Measurements from ENCODE around the gene PTPDC1.
"Not testable (repeated sequence)": the region's sequence is repeated elsewhere in the genome, so short reads cannot be mapped to it uniquely, and the experiment has no call there.

The PTPDC1 gene

DNA sequence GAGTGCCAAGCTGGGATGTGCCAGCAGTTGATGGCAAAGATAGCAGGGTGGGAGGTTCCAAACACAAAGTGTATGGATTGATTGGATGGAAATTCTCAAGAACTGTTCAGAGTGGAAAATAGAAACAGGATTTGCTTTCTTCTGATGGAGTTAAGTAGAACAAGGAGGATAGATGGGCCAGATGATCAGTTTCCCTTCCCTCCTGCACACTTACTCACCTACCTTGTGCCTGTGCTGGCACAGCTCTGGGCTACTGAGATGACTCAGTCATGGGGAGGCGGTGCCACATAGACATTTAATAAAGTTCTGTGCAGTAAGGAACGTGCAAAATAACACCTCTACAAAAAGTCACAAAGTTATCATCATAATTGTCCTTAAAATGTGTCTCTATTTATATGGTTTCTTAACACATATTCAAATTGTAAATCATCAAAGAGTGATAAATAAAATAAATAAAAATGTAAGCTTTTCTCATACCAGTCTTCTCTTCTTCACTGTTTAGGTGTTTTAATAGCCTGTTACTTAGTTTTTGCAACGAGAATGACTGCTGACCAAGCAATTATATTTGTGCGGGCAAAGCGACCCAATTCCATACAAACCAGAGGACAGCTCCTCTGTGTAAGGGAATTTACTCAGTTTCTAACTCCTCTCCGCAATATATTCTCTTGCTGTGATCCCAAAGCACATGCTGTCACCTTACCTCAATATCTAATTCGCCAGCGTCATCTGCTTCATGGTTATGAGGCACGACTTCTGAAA, 12.7 kb downstream of the PTPDC1 start:
- no peak for DNase-seq

DNA sequence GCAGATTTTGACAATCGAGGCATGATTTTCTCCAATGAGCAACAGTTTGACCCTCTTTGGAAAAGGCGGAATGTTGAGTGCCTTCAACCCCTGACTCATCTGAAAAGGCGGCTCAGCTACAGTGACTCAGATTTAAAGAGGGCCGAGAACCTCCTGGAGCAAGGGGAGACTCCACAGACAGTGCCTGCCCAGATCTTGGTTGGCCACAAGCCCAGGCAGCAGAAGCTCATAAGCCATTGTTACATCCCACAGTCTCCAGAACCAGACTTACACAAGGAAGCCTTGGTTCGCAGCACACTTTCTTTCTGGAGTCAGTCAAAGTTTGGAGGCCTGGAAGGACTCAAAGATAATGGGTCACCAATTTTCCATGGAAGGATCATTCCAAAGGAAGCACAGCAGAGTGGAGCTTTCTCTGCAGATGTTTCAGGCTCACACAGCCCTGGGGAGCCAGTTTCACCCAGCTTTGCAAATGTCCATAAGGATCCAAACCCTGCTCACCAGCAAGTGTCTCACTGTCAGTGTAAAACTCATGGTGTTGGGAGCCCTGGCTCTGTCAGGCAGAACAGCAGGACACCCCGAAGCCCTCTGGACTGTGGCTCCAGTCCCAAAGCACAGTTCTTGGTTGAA, 13.6 kb downstream of the PTPDC1 start:
- DNase-seq: no peak

DNA sequence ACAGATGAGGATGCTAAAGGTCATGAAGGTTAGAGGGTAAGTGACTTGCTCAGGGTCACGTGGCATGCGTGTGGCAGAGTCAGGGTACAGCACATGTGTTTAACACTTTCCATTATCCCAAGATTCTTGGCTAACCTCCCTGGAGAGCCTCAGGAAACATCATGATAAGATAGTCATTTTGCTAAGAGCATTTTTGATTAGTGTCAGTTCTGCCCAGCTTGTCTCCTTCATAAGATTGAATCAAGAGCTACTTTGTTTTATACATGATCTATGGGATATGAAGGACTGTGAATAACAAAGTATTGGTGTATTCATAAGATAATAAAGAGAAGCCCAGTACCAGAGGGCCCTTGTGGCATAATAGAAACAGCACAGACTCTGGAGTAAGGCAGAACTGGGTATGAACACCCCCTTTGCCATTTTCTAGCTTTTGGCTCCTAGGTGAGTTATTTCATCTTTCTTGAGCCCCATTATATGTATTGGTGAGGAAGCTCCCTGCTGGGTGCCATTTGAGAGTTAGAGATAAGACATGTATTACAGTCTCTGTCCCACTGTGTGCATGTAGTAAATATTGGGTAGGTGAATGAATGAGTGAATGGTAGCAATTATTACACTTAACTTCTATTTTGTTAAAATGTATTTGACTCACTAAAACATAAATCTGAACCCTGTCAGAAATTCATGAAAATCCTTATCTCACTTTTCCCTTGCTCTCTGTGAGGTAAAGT, 16.1 kb downstream of the PTPDC1 start:
- no peak for DNase-seq

DNA sequence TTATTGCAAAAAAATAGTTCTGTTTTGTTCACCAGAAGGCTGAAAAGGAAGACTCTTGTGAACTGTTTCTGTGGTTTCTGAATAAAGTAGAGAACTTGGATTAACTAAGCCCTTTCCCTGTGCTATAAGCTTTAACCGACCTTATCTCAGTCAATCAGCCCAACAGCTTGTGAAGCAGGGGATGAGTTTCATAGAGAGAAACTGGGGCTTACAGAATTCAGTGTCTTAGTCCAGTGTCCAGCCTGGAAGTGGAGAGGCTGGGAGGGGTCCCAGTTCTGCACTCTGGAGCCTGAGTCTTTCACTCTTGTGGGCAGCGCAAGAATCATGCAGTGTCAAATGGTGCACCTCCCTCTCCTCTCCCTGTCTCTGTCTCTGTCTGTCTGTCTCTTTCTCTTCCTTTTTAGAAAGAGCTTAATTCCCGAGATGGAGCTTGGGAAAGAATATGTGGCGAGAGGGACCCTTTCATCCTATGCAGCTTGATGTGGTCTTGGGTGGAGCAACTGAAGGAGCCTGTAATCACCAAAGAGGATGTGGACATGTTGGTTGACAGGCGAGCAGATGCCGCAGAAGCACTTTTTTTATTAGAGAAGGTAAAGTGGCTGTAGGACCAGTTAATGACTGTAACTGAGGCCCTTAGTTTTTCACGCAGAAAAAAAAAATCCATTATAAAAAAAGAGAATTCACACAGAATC, 17.0 kb downstream of the PTPDC1 start:
- no peak for DNase-seq

DNA sequence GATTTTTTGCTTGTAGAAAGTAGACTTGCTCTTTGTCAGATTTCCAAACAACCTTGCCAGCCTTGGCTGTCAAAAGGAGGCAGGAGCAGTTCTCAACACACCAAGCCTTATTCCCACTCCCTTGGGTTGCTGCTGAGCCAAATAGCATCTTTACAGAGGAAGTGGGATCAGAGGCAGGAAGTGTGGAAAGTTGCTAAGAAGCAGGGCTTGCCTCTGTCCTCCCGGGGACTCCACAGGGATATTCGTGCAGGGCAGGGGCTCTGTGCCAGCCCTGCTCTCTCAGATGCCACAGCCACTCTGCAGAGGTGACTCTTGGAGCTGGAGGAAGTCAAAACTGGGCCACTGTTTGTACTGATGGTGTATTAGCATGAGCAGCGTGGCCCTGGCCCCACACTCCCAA, 24.3 kb downstream of the PTPDC1 start:
- DNase-seq: no peak

DNA sequence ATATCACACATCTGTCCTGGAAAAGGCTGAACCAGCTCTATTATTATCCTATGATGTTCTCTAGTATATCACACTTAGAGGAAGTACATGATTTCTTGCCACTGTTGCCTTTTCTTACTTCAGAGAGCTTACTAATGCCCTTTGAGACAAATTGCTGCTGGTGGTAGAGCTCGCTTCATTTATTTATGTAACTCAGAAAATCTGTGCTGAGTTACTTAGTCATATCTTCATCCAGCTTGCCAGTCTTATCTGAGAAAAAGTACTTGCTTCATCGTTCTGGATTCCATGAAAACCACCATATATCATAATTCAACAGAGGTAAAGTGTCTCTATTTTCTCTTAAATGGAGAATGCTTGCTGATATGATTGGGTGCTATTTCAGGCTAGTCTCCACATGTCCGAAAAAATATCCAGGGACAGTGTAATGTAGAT, 26.6 kb downstream of the PTPDC1 start:
- no peak for DNase-seq

DNA sequence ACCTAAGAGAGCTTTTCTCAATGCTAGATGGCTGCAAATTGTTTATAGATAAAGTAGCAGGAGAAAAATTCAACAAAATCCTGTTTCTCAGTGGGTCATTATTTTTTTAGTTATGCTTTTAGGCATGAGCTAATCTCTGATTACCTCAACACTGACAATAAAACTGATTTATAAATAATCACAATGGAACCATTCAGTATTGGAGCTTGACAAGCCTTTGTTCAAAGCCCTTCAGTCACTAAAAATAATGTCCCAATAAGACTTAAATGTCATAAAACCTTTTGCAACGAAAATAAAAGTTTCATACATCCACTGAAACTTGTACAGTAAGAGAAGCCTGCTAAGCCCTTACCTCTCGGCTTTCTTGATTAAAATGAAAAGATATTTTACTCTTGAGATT, 27.2 kb downstream of the PTPDC1 start:
- DNase-seq: no peak

DNA sequence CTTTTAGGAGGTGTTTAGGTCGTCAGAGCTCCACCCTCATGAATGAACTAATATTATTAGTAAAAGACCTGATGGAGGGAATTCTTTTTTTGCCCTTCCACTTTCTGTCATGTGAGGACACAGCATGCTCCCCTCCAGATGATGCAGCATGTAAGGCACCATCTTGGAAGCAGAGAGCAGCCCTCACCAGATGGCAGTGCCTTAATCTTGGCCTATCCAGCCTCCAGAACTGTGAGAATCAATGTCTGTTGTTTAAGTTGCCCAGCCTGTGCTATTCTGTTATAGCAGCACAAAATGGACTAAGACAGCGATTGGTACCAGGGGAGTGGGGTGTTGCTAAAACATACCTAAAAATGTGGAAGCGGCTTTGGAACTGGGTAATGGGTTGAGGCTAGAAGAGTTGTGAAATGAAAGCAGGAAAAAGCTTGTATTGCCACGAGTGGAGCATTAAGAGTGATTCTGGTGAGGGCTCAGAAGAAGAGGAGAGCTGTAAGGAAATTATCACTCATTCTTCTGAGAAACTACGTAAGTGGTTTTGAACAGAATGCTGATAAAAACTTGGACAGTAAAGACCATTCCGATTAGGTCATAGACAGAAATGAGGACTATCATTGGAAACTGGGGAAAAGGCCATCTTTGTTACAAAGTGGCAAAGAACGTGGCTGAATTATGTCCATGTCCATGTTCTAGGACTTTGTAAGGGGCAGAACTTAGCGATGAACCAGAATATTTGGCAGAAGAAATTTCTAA, 28.6 kb downstream of the PTPDC1 start:
- no peak for DNase-seq

DNA sequence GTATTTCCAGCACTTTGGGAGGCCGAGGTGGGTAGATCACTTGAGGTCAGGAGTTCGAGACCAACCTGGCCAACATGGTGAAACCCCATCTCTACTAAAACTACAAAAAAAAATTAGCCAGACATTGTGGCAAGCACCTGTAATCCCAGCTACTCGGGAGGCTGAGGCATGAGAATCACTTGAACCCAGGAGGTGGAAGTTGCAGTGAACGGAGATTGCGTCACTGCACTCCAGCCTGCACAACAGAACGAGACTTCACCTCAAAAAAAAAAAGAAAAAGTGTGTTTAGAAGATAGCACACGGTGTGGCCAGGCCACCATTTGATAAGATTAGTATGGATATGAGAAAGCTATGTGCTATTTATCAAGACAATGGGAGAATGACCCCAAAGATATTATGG, 35.8 kb downstream of the PTPDC1 start:
- not testable (repeated sequence) for DNase-seq

DNA sequence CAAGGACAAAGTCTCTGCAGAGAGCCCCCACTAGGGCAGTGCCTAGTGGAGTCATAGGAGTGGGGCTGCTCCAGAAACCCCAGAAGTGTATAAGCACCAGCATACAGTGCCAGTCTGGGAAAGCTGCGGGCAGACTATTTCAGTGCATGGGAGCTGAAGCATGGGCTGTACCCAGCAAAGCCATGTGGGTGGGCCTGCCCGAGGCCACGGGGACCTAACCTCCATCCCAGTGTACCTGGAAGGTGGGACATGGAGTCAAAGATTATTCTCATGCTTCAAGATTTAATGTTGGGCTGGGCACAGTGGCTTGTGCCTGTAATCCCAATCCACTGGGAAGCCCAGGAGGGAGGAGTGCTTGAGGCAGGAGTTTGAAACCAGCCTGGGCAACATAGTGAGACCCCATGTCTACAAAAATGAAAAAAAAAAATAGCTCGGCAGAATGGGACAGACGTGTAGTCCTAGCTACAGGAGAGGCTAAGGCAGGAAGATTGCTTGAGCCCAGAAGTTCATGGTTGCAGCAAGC, 36.7 kb downstream of the PTPDC1 start:
- DNase-seq: no peak

DNA sequence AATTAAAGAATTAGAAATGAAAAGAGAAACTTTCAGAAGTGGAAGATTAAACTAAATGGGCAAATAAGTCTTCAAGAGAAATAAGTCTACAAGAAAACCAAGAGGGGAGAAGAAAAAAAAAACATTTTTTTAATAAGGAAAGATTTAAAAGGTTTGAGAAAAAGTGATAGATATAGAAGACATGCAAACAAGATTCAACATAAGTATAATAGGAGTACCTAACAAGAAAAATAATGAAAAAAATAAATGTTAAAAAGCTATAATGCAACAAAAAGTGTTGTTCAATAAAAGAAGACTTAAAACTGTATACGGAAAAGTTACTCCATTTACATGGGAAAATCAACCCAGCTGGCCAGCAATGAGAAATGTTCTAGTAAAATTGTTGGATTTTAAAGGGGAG, 42.6 kb downstream of the PTPDC1 start:
- DNase-seq: no peak

DNA sequence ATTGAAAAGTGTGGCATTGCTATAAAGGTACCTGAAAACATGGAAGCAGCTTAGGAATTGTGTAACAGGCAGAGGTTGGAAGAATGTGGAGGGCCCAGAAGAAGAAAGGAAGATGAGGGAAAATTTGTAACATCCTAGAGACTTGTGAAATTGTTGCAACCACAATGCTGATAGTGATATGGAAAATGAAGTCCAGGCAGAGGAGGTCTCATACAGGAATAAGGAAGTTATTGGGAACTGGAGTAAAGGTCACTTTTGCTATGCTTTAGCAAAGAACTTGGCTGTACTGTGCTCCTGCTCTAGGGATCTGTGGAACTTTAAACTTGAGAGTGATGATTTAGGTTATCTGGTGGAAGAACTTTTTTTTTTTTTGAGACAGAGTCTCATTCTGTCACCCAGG, 43.5 kb downstream of the PTPDC1 start:
- no peak for DNase-seq

DNA sequence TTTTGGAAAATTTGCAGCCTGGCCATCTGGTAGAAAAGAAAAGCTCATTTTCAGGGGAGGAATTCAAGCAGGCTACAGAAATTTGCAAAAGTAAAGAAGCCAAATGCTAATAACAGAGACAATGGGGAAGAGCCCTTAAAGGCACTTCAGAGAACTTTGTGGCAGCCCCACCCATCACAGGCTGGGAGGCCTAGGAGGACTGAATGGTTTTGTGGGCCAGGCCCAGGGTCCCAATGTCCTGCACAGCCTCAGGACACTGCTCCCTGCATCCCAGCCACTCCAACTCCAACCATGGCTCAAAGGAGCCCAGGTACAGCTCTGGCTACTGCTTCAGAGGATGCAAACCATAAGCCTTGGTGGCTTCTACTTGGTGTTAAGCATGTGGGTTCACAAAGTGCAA, 44.3 kb downstream of the PTPDC1 start:
- no peak for DNase-seq

DNA sequence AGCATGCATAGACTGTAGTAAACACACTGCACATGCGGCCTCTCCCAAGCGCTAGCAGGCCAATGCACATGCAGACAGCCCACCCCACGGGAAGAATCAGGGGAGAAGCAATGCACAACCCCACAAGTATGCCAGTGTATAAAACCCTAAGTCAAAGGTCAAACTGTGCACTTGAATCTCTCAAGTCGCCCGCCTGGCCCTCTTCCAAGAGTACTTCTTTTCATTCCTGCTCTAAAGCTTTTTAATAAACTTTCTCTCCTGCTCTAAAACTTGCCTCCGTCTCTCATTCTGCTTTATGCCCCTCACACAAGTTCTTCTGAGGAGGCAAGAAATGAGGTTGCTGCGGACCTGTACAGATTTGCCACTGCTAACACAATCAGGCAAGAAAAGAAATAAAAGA, 50.4 kb downstream of the PTPDC1 start:
- no peak for DNase-seq

DNA sequence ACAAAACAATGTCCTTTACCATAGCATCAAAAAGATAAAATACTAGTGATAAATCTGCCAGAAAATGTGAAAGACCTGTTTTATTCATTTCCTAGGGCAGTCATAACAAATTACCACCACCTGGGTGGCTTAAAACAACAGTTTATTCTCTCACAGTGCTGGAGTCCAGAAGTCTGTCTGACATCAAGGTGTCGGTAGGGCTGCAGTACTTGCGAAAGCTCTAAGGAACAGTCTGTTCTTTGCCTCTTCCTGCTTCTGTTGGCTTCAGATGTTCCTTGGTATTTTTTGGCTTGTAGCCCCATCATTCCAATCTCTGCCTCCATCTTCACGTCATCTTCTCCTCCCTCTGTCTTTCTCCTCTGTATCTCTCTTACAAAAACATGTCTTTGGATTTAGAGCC, 51.0 kb downstream of the PTPDC1 start:
- peak in 1 of 2 experiments; percentile 2 for DNase-seq

DNA sequence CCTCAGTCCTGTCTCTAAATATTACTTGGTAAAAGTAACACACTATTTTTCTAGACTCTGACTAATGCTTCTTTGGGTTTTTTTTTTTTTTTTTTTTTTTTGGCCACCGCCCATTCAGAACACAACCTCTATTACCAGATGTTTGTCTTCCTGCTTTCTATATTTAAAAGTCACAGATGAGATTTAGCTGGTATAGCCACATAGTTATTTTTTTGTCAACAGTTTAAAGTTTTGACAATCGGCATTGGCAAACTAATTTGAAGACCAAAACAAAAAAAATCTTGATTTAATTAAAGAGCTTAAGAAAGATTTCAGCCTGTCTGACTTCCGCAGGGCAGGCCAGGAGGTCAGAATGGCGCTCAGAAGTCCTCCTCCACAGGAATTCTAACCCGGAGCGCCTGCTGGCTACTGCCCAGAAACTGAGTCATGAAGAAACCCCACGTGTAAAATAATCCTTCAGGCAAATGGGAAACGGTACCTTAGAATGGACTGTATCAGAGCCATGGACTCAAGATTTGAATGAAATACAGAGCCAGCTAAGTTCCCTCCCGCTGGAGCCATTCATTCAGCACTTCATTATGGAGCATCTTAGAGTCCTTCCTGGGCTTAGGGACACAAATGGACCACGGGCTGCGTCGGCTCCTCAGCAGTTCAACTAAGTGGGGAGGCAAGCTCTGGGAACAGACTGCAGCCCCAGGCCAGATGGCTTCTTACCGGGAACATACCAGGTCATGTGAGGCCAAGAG, 55.6 kb downstream of the PTPDC1 start:
- DNase-seq: no peak

DNA sequence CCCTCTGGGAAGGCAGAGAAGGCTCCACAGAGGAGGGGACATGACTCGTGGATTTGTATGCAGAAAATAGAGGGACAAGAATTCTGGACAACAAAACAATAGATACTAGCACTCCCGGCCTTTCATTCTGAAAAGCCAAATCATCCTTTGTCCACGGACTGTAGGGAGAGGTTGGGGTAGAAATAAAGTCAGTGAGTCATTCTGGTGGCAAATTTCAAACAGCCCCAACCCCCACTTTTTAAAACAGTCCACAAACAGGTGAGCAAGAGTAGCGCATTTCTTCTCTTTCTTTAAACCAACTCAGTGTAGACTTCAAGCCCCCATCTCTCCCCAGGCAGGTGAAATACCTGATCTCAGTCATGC, 56.1 kb downstream of the PTPDC1 start:
- DNase-seq: no peak

DNA sequence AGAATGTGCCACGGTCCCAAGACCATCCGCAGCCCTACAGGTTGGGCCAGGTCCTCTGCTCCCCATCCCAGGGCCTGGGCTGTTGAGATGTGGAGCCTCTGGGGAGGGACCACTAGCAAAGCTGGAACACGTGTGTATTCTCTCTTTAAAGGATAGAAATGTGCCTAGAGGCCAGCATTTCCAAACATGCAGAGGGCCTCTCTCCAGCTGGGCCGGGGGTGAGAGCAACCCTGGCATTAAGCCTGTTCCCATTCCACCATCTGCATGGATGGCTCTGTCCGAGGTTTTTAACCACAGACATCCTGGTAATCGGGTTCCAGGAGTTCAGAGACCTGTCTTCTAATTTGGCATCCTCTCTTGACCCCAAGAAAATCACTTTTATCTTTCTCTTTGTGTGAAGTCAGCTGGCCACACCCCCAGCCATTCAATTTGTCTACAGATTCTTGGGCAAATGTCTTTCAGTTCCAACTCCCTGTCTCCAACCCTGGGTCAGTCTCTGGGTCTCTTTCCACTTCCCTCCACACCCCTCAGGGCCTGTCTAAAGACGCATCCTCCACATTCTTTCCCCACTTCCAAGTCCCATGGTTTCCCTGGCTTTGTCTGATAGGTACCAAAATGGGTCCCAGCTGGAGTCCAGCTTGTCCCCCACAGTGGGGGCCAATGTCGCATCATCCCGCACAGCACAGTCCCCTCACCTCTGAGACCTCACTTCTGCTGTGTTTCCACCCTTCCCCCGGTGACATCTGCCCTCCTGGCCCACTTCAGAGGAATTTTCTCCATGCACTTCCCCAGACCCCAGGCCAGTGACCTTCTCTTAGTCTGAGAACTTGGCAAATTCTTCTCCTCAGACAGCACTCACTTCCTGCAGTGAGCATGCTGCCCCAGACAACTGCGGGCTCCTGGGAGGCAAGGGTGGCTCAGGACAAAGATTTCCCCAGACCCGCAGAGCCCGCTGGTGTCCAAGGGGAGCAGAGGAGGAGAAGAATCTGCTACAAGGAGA, 56.8 kb downstream of the PTPDC1 start:
- no peak for DNase-seq

DNA sequence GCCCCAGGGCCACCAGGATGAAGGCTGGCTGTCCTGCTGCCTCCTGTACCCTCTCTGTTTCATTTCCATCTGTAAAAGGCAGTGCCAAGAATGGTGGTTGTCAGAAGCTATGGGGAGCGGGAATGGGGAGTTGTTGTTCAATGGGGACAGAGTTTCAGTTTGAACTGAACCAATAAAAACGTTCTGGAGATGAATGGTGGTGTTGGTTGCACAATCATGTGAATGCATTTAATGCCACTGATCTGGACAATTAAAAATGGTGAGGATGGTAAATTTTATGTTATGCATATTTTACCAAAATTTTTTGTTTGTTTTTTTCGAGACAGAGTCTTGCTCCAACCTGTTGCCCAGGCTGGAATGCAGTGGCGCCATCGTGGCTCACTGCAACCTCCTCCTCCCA, 58.1 kb downstream of the PTPDC1 start:
- no peak for DNase-seq

DNA sequence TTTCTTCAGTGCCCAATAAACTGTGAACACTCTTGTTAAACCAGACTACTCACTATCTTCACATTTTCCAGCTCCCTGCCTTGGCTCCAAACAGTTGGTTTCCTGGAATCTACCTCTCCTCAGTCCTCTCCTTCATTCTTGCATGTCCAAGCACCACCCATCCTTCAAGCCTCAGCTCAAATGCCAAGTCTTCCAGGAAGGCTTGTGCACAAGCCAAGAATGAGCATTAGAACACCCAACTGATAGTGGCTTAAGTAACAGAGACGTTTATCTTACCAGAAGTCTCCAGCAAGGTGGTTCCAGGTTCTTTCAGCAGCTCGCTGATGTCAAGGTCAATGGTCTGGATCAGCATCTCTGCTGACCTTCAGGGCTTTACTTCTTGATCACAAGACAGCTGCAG, 60.1 kb downstream of the PTPDC1 start:
- DNase-seq: no peak

DNA sequence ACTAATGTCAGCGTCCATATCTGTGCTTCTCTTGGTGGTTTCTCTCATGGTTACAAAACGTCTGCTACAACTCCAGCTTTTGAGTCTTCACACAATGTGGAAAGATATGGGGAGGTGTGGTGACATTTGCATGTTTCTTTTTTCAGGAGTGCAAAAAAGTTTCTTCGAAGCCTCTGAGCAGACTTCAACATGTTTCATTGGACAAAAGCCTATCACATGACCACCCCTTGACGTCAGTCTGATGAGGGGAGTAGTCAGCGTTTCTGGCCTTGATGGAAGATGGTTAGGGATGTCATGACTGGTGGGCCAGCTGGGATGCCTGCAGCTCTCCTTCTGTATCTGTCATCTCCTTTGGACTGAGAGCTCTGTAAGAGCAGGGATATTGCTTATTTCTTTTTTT, 61.4 kb downstream of the PTPDC1 start:
- DNase-seq: no peak

Data from AML-193 (cell line).